HEK293 (cell line): ENCODE data around the gene TMEM184A.

ENCODE experiments used
- CTCF ChIA-PET: fragments of 350-600 bp; formaldehyde crosslinking; extraction: SDS; loops from one replicate; lab custom pipeline; 2021; ENCODE audit warnings: antibody characterized with exemption; lab: Yijun Ruan, JAX
- POLR2A ChIA-PET: fragments of 300-600 bp; formaldehyde crosslinking; extraction: SDS; loops from one replicate; lab custom pipeline; 2020; ENCODE audit warnings: antibody characterized with exemption, inconsistent platforms; lab: Yijun Ruan, JAX
- H3K27ac ChIP-seq: fragments of 200-500 bp; sonication (Bioruptor generic); 2 replicates; pipeline ENCODE4 v1.5.1; 2014; ENCODE audit warnings: low read depth, low read length, control low read depth, inconsistent platforms; ENCODE audit errors: extremely low read depth
- H3K36me3 ChIP-seq, 2 experiments: fragments of 200-500 bp in 1 of 2; sonication (Bioruptor generic) in 1 of 2; 1 replicate in 1 of 2; 2 replicates in 1 of 2; pipeline ENCODE4 v1.5.1; 2014 to 2017; ENCODE audit warnings: inconsistent platforms in 2 of 2, low read length in 2 of 2; ENCODE audit not compliant: control insufficient read depth in 2 of 2, insufficient read depth in 1 of 2
- H3K4me1 ChIP-seq: fragments of 200-500 bp; sonication (Bioruptor generic); 2 replicates; pipeline ENCODE4 v1.5.1; 2014; ENCODE audit warnings: mild to moderate bottlenecking, low read length, inconsistent platforms; ENCODE audit not compliant: control insufficient read depth, insufficient read depth
- H3K4me3 ChIP-seq: 2 replicates; pipeline ENCODE4 v1.5.1; 2011; ENCODE audit warnings: low read depth, mild to moderate bottlenecking, control low read depth, low read length, moderate library complexity
- H3K9me3 ChIP-seq: fragments of 200-500 bp; sonication (Bioruptor generic); 2 replicates; pipeline ENCODE4 v1.5.1; 2014; ENCODE audit warnings: low read depth, low read length, inconsistent platforms; ENCODE audit not compliant: control insufficient read depth, insufficient read depth
- ATF2 ChIP-seq: fragments of 450-650 bp; formaldehyde crosslinking; IDR thresholded peaks from 2 replicates; pipeline ENCODE4 v1.5.1; 2016; ENCODE audit warnings: missing biosample characterization, missing genetic modification characterization, low read depth
- GFI1B ChIP-seq: fragments of 450-650 bp; formaldehyde crosslinking; IDR thresholded peaks from 2 replicates; pipeline ENCODE4 v1.5.1; 2016; ENCODE audit warnings: missing biosample characterization, missing genetic modification characterization
- KLF8 ChIP-seq: fragments of 450-650 bp; formaldehyde crosslinking; IDR thresholded peaks from 2 replicates; pipeline ENCODE4 v1.5.1; 2016; ENCODE audit warnings: missing biosample characterization, missing genetic modification characterization
- SP2 ChIP-seq: fragments of 450-650 bp; formaldehyde crosslinking; IDR thresholded peaks from 2 replicates; pipeline ENCODE4 v1.5.1; 2016; ENCODE audit warnings: missing biosample characterization, missing genetic modification characterization
- ZBTB20 ChIP-seq: fragments of 450-650 bp; formaldehyde crosslinking; IDR thresholded peaks from 2 replicates; pipeline ENCODE4 v1.5.1; 2016; ENCODE audit warnings: missing biosample characterization, missing genetic modification characterization
- ZBTB21 ChIP-seq: fragments of 450-650 bp; formaldehyde crosslinking; IDR thresholded peaks from 2 replicates; pipeline ENCODE4 v1.5.1; 2017; ENCODE audit warnings: missing biosample characterization, missing genetic modification characterization
- ZBTB26 ChIP-seq: fragments of 450-650 bp; formaldehyde crosslinking; optimal IDR thresholded peaks from 2 replicates; pipeline ENCODE3; 2016; ENCODE audit warnings: missing biosample characterization, mild to moderate bottlenecking, missing genetic modification characterization
- ZBTB8A ChIP-seq: fragments of 450-650 bp; formaldehyde crosslinking; IDR thresholded peaks from 2 replicates; pipeline ENCODE4 v1.5.1; 2016; ENCODE audit warnings: missing biosample characterization, missing genetic modification characterization
- ZNF155 ChIP-seq: fragments of 450-650 bp; formaldehyde crosslinking; IDR thresholded peaks from 2 replicates; pipeline ENCODE4 v1.5.1; 2016; ENCODE audit warnings: missing biosample characterization, missing genetic modification characterization
- ZNF184 ChIP-seq: fragments of 450-650 bp; IDR thresholded peaks from 2 replicates; pipeline ENCODE4 v1.5.1; 2018; ENCODE audit warnings: missing biosample characterization, mild to moderate bottlenecking, missing genetic modification characterization
- ZNF341 ChIP-seq: fragments of 450-650 bp; formaldehyde crosslinking; IDR thresholded peaks from 2 replicates; pipeline ENCODE4; 2016; ENCODE audit warnings: low read depth, missing biosample characterization, missing genetic modification characterization
- ZNF600 ChIP-seq: fragments of 450-650 bp; formaldehyde crosslinking; IDR thresholded peaks from 2 replicates; pipeline ENCODE4 v1.5.1; 2016; ENCODE audit warnings: missing biosample characterization, missing genetic modification characterization
- ZNF626 ChIP-seq: fragments of 450-650 bp; sonication (Bioruptor Pico); formaldehyde crosslinking; IDR thresholded peaks from 2 replicates; pipeline ENCODE4 v1.5.1; 2018; ENCODE audit warnings: missing biosample characterization, missing genetic modification characterization, inconsistent platforms
- ZNF629 ChIP-seq: fragments of 450-650 bp; formaldehyde crosslinking; IDR thresholded peaks from 2 replicates; pipeline ENCODE4 v1.5.1; 2017; ENCODE audit warnings: missing biosample characterization, missing genetic modification characterization
- ZNF654 ChIP-seq: fragments of 450-650 bp; formaldehyde crosslinking; IDR thresholded peaks from 2 replicates; pipeline ENCODE4 v1.5.1; 2016; ENCODE audit warnings: low read depth, missing biosample characterization, missing genetic modification characterization
- ZNF670 ChIP-seq: fragments of 450-650 bp; formaldehyde crosslinking; IDR thresholded peaks from 2 replicates; pipeline ENCODE4 v1.5.1; 2016; ENCODE audit warnings: missing biosample characterization, missing genetic modification characterization, low read depth
- ZNF677 ChIP-seq: fragments of 450-650 bp; IDR thresholded peaks from 2 replicates; pipeline ENCODE4 v1.5.0; 2018; ENCODE audit warnings: missing biosample characterization, mild to moderate bottlenecking, missing genetic modification characterization, moderate library complexity
- TF ChIP-seq, protein P1 (sequence below): fragments of 450-650 bp; IDR thresholded peaks from 2 replicates; pipeline ENCODE4 v1.5.1; 2018; ENCODE audit warnings: missing biosample characterization, mild to moderate bottlenecking, missing genetic modification characterization
- TF ChIP-seq, protein P2 (sequence below): fragments of 450-650 bp; formaldehyde crosslinking; IDR thresholded peaks from 2 replicates; pipeline ENCODE4 v1.5.1; 2016; ENCODE audit warnings: missing biosample characterization, missing genetic modification characterization
- TF ChIP-seq, protein P3 (sequence below): fragments of 450-650 bp; formaldehyde crosslinking; IDR thresholded peaks from 2 replicates; pipeline ENCODE4 v1.5.1; 2017; ENCODE audit warnings: missing biosample characterization, missing genetic modification characterization
- TF ChIP-seq, protein P4 (sequence below): fragments of 450-650 bp; formaldehyde crosslinking; IDR thresholded peaks from 2 replicates; pipeline ENCODE4 v1.5.1; 2017; ENCODE audit warnings: missing biosample characterization, missing genetic modification characterization

Gene TMEM184A

GRCh38 chr7:1569016-1569415 lies 13.0 kb upstream of the TMEM184A start:
- CTCF ChIA-PET, result interaction anchor here (1.2 to 1.6 kb wide), 2 partner anchors 13 to 35 kb away, joined by 3 to 7 read pairs; partner anchors contain the start of gene TMEM184A
- peaks cover 10 to 23% of the 10 kb centered on the region in 2 experiments; a peak in 2 of 3 replicates for H3K36me3 ChIP-seq
- no peaks in the 10 kb centered on the region for H3K9me3 ChIP-seq
- peak overlapping the region; percentile 86 for H3K4me3 ChIP-seq
- POLR2A ChIA-PET, result no interaction called here
- TF ChIP-seq ZNF670 (tag by site-specific recombination), result no peak
- TF ChIP-seq ZBTB20, result peak; percentile 52; the same call in 1 of the 2 replicates
- TF ChIP-seq ZNF629 (tag by site-specific recombination), result peak; percentile 93
- no peak for TF ChIP-seq ZNF654 (tag by site-specific recombination)
- no peak for TF ChIP-seq GFI1B (tag by site-specific recombination)
- TF ChIP-seq ATF2 (tag by site-specific recombination), result peak; percentile 91
- peak; percentile 77 for TF ChIP-seq ZBTB21 (tag by site-specific recombination)
- TF ChIP-seq ZNF626 (tag by site-specific recombination), result no peak
- TF ChIP-seq SP2 (tag by site-specific recombination), result peak; percentile 21; the same call in 1 of the 2 replicates
- TF ChIP-seq, protein P1, sequence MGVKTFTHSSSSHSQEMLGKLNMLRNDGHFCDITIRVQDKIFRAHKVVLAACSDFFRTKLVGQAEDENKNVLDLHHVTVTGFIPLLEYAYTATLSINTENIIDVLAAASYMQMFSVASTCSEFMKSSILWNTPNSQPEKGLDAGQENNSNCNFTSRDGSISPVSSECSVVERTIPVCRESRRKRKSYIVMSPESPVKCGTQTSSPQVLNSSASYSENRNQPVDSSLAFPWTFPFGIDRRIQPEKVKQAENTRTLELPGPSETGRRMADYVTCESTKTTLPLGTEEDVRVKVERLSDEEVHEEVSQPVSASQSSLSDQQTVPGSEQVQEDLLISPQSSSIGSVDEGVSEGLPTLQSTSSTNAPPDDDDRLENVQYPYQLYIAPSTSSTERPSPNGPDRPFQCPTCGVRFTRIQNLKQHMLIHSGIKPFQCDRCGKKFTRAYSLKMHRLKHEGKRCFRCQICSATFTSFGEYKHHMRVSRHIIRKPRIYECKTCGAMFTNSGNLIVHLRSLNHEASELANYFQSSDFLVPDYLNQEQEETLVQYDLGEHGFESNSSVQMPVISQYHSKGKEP, result no peak
- TF ChIP-seq KLF8 (tag by site-specific recombination), result no peak; the same call in 1 of the 2 replicates
- peak; percentile 46 for TF ChIP-seq ZBTB8A (tag by site-specific recombination)
- peak; percentile 3 for TF ChIP-seq ZBTB26 (tag by site-specific recombination)
- TF ChIP-seq, protein P2, sequence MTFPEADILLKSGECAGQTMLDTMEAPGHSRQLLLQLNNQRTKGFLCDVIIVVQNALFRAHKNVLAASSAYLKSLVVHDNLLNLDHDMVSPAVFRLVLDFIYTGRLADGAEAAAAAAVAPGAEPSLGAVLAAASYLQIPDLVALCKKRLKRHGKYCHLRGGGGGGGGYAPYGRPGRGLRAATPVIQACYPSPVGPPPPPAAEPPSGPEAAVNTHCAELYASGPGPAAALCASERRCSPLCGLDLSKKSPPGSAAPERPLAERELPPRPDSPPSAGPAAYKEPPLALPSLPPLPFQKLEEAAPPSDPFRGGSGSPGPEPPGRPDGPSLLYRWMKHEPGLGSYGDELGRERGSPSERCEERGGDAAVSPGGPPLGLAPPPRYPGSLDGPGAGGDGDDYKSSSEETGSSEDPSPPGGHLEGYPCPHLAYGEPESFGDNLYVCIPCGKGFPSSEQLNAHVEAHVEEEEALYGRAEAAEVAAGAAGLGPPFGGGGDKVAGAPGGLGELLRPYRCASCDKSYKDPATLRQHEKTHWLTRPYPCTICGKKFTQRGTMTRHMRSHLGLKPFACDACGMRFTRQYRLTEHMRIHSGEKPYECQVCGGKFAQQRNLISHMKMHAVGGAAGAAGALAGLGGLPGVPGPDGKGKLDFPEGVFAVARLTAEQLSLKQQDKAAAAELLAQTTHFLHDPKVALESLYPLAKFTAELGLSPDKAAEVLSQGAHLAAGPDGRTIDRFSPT, result 0 out of 2 replicates have a peak, but pooled peaks have one; percentile 42
- TF ChIP-seq, protein P3, sequence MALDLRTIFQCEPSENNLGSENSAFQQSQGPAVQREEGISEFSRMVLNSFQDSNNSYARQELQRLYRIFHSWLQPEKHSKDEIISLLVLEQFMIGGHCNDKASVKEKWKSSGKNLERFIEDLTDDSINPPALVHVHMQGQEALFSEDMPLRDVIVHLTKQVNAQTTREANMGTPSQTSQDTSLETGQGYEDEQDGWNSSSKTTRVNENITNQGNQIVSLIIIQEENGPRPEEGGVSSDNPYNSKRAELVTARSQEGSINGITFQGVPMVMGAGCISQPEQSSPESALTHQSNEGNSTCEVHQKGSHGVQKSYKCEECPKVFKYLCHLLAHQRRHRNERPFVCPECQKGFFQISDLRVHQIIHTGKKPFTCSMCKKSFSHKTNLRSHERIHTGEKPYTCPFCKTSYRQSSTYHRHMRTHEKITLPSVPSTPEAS (tag by site-specific recombination), result no peak
- TF ChIP-seq ZNF600, result peak; percentile 82
- peaks cover 10% of the 10 kb centered on the region; the same call in 1 of the 2 replicates for H3K4me1 ChIP-seq
- H3K27ac ChIP-seq, result peak overlapping the region; percentile 80; the same call in 1 of the 2 replicates

GRCh38 chr7:1567896-1568510 lies 12.0 kb upstream of the TMEM184A start:
- Histone ChIP-seq H3K27ac (no peak overlapping the region; the same call in 1 of the 2 replicates), H3K9me3 (no peaks in the 10 kb centered on the region), H3K4me1 (peaks cover 10% of the 10 kb centered on the region; the same call in 1 of the 2 replicates), H3K4me3 (no peak overlapping the region), H3K36me3 (peaks cover 10 to 23% of the 10 kb centered on the region in 2 experiments; a peak in 2 of 3 replicates)
- TF ChIP-seq ZNF155 (tag by site-specific recombination) (no peak), SP2 (tag by site-specific recombination) (no peak), ZBTB26 (tag by site-specific recombination) (peak; percentile 2), ZNF677 (tag by site-specific recombination) (peak; percentile 88), ZNF184 (tag by site-specific recombination) (0 out of 2 replicates have a peak, but pooled peaks have one; percentile 29), ZNF341 (peak; percentile 79)
- TF ChIP-seq, protein P4, sequence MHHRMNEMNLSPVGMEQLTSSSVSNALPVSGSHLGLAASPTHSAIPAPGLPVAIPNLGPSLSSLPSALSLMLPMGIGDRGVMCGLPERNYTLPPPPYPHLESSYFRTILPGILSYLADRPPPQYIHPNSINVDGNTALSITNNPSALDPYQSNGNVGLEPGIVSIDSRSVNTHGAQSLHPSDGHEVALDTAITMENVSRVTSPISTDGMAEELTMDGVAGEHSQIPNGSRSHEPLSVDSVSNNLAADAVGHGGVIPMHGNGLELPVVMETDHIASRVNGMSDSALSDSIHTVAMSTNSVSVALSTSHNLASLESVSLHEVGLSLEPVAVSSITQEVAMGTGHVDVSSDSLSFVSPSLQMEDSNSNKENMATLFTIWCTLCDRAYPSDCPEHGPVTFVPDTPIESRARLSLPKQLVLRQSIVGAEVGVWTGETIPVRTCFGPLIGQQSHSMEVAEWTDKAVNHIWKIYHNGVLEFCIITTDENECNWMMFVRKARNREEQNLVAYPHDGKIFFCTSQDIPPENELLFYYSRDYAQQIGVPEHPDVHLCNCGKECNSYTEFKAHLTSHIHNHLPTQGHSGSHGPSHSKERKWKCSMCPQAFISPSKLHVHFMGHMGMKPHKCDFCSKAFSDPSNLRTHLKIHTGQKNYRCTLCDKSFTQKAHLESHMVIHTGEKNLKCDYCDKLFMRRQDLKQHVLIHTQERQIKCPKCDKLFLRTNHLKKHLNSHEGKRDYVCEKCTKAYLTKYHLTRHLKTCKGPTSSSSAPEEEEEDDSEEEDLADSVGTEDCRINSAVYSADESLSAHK (tag by site-specific recombination), result peak; percentile 32; the same call in 1 of the 2 replicates
- CTCF ChIA-PET, result interaction anchor here (1.2 to 1.6 kb wide), 2 partner anchors 12 to 34 kb away, joined by 3 to 7 read pairs; partner anchors contain the start of gene TMEM184A
- POLR2A ChIA-PET, result no interaction called here
